ENCODE results near the gene CBL.
"Not testable (repeated sequence)": the region's sequence is repeated elsewhere in the genome, so short reads cannot be mapped to it uniquely, and the experiment has no call there.

The CBL gene

GRCh38 chr11:119175493-119176077, 30.6 kb upstream of the CBL start:
- H3K4me3 ChIP-seq (ENCODE audit: control insufficient read depth, low read depth, low read length) = no peak overlapping the region
- TF ChIP-seq, protein P1, sequence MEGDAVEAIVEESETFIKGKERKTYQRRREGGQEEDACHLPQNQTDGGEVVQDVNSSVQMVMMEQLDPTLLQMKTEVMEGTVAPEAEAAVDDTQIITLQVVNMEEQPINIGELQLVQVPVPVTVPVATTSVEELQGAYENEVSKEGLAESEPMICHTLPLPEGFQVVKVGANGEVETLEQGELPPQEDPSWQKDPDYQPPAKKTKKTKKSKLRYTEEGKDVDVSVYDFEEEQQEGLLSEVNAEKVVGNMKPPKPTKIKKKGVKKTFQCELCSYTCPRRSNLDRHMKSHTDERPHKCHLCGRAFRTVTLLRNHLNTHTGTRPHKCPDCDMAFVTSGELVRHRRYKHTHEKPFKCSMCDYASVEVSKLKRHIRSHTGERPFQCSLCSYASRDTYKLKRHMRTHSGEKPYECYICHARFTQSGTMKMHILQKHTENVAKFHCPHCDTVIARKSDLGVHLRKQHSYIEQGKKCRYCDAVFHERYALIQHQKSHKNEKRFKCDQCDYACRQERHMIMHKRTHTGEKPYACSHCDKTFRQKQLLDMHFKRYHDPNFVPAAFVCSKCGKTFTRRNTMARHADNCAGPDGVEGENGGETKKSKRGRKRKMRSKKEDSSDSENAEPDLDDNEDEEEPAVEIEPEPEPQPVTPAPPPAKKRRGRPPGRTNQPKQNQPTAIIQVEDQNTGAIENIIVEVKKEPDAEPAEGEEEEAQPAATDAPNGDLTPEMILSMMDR (conservative IDR thresholded peaks at IDR 0.05; ENCODE audit: control insufficient read depth, insufficient read depth, low read depth, low read length) = no peak
- peak; percentile 43 for DNase-seq (ENCODE audit: low read depth)

- TF ChIP-seq, protein P1 (conservative IDR thresholded peaks at IDR 0.05; ENCODE audit: control insufficient read depth, insufficient read depth, low read depth, low read length) = no peak
- H3K4me3 ChIP-seq (ENCODE audit: control insufficient read depth, low read depth, low read length) = no peak overlapping the region
- no peak for DNase-seq (ENCODE audit: low read depth)
These were observed 27.9 kb upstream of the CBL start for GRCh38 chr11:119178166-119178680.

GRCh38 chr11:119179342-119179741, 26.8 kb upstream of the CBL start:
- no peak overlapping the region for H3K4me3 ChIP-seq (ENCODE audit: control insufficient read depth, low read depth, low read length)
- DNase-seq (ENCODE audit: low read depth) = no peak
- TF ChIP-seq, protein P1 (conservative IDR thresholded peaks at IDR 0.05; ENCODE audit: control insufficient read depth, insufficient read depth, low read depth, low read length) = no peak

GRCh38 chr11:119179983-119180382, 26.2 kb upstream of the CBL start:
- DNase-seq (ENCODE audit: low read depth) = no peak
- no peak overlapping the region for H3K4me3 ChIP-seq (ENCODE audit: control insufficient read depth, low read depth, low read length)
- TF ChIP-seq, protein P1 (conservative IDR thresholded peaks at IDR 0.05; ENCODE audit: control insufficient read depth, insufficient read depth, low read depth, low read length) = no peak

DNA sequence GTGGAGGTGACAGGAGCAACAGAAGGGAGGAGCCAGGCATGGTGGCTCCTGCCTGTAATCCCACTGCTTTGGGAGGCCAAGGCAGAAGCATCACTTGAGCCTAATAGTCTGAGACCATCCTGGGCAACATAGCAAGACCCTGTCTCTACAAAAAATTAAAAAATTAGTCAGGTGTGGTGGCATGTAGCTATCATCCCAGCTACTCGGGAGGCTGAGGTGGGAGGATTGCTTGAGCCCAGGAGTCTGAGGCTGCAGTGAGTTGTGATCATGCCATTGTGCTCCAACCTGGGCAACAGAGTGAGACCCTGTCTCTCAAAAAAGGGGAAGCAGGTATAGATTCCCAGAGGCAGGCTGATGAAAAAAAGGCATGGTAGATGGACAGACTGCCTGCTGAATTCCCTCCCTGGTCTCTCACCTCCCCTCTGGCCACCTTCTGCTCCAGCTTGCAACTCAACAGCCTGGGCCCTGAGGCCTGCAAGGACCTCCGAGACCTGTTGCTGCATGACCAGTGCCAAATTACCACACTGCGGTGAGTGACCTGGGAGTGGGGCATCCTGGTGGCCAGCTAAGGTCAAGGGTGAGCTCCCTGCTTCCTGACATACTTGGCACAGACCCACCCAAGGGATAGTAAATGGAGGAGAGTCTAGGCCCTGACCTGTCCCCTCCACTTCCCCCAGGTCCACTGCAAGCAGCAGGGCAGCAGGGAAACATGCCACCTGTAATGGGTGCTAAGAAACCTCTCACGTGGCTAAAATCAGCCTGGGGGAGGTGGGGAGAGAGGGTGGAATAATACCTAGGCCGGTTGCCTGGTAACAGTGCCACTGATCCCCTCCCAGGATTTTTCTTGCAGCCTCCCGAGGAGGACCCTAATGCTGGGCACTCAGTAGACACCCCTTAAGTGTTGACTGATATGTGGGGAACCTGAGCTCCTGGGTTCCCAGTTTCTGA, 25.1 kb upstream of the CBL start:
- H3K4me3 ChIP-seq (ENCODE audit: control insufficient read depth, low read depth, low read length) = no peak overlapping the region
- DNase-seq (ENCODE audit: low read depth) = no peak
- TF ChIP-seq, protein P1 (conservative IDR thresholded peaks at IDR 0.05; ENCODE audit: control insufficient read depth, insufficient read depth, low read depth, low read length) = no peak

GRCh38 chr11:119181677-119182412, 24.3 kb upstream of the CBL start:
- H3K4me3 ChIP-seq (ENCODE audit: control insufficient read depth, low read depth, low read length) = no peak overlapping the region
- TF ChIP-seq, protein P1 (conservative IDR thresholded peaks at IDR 0.05; ENCODE audit: control insufficient read depth, insufficient read depth, low read depth, low read length) = no peak
- no peak for DNase-seq (ENCODE audit: low read depth)

DNA sequence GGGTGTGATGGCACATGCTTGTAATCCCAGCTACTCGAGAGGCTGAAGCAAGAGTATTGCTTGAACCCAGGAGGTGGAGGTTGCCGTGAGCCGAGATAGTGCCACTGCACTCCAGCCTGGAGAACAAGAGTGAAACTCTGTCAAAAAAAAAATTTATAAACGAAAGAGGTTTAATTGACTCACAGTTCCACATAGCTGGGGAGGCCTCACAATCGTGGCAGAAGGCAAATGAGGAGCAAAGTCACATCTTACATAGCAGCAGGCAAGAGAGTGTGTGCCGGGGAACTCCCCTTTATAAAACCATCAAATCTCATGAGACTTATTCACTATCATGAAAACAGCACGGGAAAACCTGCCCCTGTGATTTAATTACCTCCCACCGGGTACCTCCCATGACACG, 21.7 kb upstream of the CBL start:
- not testable (repeated sequence) for H3K4me3 ChIP-seq (ENCODE audit: control insufficient read depth, low read depth, low read length); DNase-seq (ENCODE audit: low read depth)
